ENCODE results near the gene PARP3. TPM values are rescaled to one million over a fixed set of nuclear protein-coding genes. Genes with fewer than 3 reads are reported as not detected.

Gene PARP3
- total and polyA plus RNA-seq, 9 of the 15 experiments (the other 6 are each of a cell fraction or from before 2014, with no cell fraction given) = 0.46 to 6.6 (median 4.5) TPM

DNA sequence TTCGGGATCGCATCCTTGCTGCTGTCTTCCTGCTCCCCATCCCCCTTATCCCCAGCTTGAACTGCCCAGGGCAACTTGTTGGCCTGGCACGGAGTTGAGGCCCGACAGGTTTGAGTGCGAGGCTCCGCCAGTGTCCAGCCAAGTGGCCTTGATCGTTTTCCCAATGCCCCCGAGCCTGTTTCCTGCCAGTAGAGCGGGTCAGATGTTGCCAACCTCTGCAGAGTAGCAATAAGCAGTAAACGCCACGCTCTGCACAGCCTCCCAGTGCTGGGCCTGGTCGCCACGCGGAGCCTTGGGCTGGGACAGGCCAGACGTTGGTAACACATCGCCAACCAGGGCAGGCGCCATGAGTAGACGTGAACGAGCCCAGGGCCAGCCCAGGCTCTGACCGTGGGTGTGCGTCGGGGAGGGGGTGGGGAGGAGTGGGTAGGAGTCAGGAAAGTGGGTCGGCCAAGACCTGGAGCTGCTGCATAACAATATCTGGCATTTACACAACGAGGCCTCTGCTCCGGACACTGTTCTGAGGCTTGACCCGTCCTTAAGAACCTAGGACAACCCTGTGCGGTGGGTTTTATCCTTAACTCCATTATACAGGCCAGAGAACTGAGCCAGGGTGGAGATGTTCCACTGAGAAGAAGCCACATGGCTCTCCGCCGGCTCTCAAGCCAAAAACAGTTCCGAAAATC is 32.3 kb downstream of the PARP3 start (continued):
- TF ChIP-seq ZNF224 (CRISPR knock-in tag; IDR thresholded peaks at IDR 0.05) (no peak), L3MBTL2 (IDR thresholded peaks at IDR 0.05) (no peak), RB1 (IDR thresholded peaks at IDR 0.05; ENCODE audit: low read depth) (no peak), CHD1 (IDR thresholded peaks at IDR 0.05; ENCODE audit: low read length) (peak; percentile 41)
- TF ChIP-seq, protein P1, sequence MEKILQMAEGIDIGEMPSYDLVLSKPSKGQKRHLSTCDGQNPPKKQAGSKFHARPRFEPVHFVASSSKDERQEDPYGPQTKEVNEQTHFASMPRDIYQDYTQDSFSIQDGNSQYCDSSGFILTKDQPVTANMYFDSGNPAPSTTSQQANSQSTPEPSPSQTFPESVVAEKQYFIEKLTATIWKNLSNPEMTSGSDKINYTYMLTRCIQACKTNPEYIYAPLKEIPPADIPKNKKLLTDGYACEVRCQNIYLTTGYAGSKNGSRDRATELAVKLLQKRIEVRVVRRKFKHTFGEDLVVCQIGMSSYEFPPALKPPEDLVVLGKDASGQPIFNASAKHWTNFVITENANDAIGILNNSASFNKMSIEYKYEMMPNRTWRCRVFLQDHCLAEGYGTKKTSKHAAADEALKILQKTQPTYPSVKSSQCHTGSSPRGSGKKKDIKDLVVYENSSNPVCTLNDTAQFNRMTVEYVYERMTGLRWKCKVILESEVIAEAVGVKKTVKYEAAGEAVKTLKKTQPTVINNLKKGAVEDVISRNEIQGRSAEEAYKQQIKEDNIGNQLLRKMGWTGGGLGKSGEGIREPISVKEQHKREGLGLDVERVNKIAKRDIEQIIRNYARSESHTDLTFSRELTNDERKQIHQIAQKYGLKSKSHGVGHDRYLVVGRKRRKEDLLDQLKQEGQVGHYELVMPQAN (IDR thresholded peaks at IDR 0.05; ENCODE audit: borderline replicate concordance) = no peak

DNA sequence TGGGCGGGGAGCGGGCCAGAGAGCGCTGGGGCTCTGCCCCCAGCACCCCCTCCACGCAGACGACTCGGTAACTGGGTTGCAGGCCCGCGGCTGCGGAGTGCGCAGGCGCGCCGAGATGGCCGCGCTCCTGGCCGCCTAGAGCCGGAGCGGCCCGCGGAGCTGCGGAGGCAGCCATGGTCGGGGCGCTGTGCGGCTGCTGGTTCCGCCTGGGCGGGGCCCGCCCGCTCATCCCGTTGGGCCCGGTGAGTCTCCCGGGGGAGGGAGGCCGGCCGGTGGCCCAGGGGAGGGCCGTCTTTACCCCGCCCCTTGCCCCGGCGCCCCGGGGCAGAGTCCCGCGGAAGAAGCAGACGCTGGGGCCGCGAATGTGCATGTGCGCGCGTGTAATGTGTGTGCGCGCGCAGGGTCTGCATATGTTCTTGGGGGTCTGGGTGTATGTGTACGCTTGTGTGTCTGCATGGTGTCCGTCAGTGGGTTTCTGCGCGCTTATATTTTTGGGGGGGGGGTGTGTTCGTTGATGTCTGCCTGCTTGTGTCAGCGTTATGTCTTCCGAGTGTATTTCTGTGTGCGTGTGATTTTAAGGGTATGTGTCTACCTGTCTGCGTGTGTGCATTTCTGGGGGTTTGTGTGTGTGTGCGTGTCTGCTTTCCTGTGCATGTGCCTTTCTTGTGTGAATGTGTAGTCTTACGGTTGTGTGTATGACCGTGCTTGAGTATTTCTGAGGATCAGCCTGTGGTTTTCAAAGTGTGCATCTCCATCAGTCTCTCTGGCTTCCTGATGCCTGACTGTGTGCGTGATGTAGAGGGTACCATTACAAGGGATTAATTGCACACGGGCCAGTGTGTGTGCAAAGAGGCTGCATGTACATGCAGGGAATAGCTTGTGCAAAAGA is 33.0 kb downstream of the PARP3 start, which contains the start of gene ABHD14A:
Gene ABHD14A (plus strand): TSS at position 102 of the 889 bp plus-strand sequence. CDS start 72 bp downstream, at position 174.
- ChIA-PET CTCF (ENCODE audit: low intra/inter-chr PET ratio) (no interaction called here), POLR2A (interaction anchor here (0.6 to 3.6 kb wide), 4 partner anchors 8 to 21 kb away, joined by 3 to 27 read pairs (median 12); partner anchors contain the start of genes ACY1 and RPL29)
- Histone ChIP-seq H3K27me3 (ENCODE audit: control insufficient read depth in 2 of 2, insufficient read depth in 2 of 2, low read length in 2 of 2) (no peaks in the 10 kb centered on the region), H3K79me2 (ENCODE audit: control insufficient read depth, insufficient read depth, low read length) (peaks cover 45% of the 10 kb centered on the region), H3K9me1 (ENCODE audit: control insufficient read depth, insufficient read depth, low read length) (no peaks in the 10 kb centered on the region), H3K9ac (ENCODE audit: insufficient read depth in 1 of 2, low read depth in 2 of 2, low read length in 2 of 2) (peak within 1 kb of the TSS; percentile 84 to 99), H3K9me3 (replicated peaks; ENCODE audit: control insufficient read depth, insufficient read depth, low read depth, low read length) (no peaks in the 10 kb centered on the region), H3K4me3 (peak within 1 kb of the TSS; percentile 62), H3K4me2 (ENCODE audit: insufficient read depth, low read length) (peak within 1 kb of the TSS; percentile 92), H3K27ac (ENCODE audit: extremely low read depth, low read depth, low read length) (peak within 1 kb of the TSS; percentile 98), H2AFZ (ENCODE audit: low read depth, low read length) (peak within 1 kb of the TSS; percentile 88), H3K36me3 (ENCODE audit: control insufficient read depth, insufficient read depth, low read length) (peaks cover 21% of the 10 kb centered on the region; the same call in 1 of the 3 replicates), H4K20me1 (replicated peaks; ENCODE audit: control insufficient read depth, insufficient read depth, low read length) (0 out of 2 replicates have a peak, but pooled peaks cover 1% of the 10 kb centered on the region), H3K4me1 (replicated peaks in 1 of 2; ENCODE audit: control insufficient read depth in 2 of 2, insufficient read depth in 2 of 2, low read length in 2 of 2) (peaks cover 24 to 55% of the 10 kb centered on the region in 2 experiments)
- in situ Hi-C loops (cut with MboI) = no loop called here
- intact Hi-C loops (cut with micrococcal nuclease) = loop anchor here (1.0 kb wide), 1 partner anchor 33 kb away; the partner anchor contains the start of gene PARP3
- FAIRE-seq (peak; percentile 71), DNase-seq (ENCODE audit: extremely low read depth in 1 of 4, low spot score in 3 of 4) (peak; percentile 75 to 79 (median 76)), ATAC-seq (peak; percentile 85)
- BruUV-seq (replicated peaks) = TSS peak; percentile 88
- WGBS (ENCODE audit: insufficient coverage, low coverage, missing lambda C conversion rate) = 2% methylated on average over 40 of the region's 63 CpGs
- no peak for TF ChIP-seq RCOR1 (IDR thresholded peaks at IDR 0.05; ENCODE audit: borderline replicate concordance in 1 of 2, low read depth in 2 of 2, low read length in 2 of 2)
- TF ChIP-seq, protein P2, sequence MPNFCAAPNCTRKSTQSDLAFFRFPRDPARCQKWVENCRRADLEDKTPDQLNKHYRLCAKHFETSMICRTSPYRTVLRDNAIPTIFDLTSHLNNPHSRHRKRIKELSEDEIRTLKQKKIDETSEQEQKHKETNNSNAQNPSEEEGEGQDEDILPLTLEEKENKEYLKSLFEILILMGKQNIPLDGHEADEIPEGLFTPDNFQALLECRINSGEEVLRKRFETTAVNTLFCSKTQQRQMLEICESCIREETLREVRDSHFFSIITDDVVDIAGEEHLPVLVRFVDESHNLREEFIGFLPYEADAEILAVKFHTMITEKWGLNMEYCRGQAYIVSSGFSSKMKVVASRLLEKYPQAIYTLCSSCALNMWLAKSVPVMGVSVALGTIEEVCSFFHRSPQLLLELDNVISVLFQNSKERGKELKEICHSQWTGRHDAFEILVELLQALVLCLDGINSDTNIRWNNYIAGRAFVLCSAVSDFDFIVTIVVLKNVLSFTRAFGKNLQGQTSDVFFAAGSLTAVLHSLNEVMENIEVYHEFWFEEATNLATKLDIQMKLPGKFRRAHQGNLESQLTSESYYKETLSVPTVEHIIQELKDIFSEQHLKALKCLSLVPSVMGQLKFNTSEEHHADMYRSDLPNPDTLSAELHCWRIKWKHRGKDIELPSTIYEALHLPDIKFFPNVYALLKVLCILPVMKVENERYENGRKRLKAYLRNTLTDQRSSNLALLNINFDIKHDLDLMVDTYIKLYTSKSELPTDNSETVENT (CRISPR knock-in tag; IDR thresholded peaks at IDR 0.05) = no peak; the same call in 1 of the 2 replicates
- TF ChIP-seq ELF1 (tag; IDR thresholded peaks at IDR 0.05) = no peak
- TF ChIP-seq KAT2B (IDR thresholded peaks at IDR 0.05; ENCODE audit: low read depth, low read length) = no peak
